K562 (cell line): ENCODE measurements around the gene GRM5. TPM values are rescaled to one million over a fixed set of nuclear protein-coding genes. Genes with fewer than 3 reads are reported as not detected.

ENCODE experiments used
- ATAC-seq: fragments of 200-7000 bp; cut with Tn5 transposase; 3 replicates; pipeline ENCODE4 v1.9.1; 2020; ENCODE audit warnings: moderate library complexity
- BruUV-seq: library from RNA; stranded (reverse); fragments of 400-500 nt; replicated peaks from 2 replicates; lab custom pipeline; 2021; lab: Mats Ljungman, UMichigan
- CTCF ChIA-PET: fragments of 300-600 bp; formaldehyde crosslinking; extraction: SDS; loops from one replicate; lab custom pipeline; 2021; ENCODE audit warnings: low intra/inter-chr PET ratio; lab: Yijun Ruan, JAX
- POLR2A ChIA-PET: fragments of 300-600, 350-650 bp; sonication (Branson Sonifier 250); formaldehyde crosslinking; extraction: SDS; loops from one replicate; lab custom pipeline; 2021; ENCODE audit warnings: antibody characterized with exemption, inconsistent platforms; lab: Yijun Ruan, JAX
- DNase-seq, 4 experiments: peaks; one replicate each; pipeline versions ENCODE4 v3.0.0 to v3.0.0-alpha.2; 2011 to 2018; ENCODE audit warnings: low spot score in 3 of 4, mixed read lengths in 3 of 4; ENCODE audit errors: extremely low read depth in 1 of 4
- FAIRE-seq: peaks from 2 replicates; lab custom pipeline; 2011; peaks lifted over from hg19 to GRCh38; lab: Jason Lieb, UNC
- H2AFZ ChIP-seq: 2 replicates; pipeline ENCODE4 v1.6.0; 2011; ENCODE audit warnings: low read depth, low read length, control low read depth, inconsistent platforms
- H3K27ac ChIP-seq: fragments of 200-600 bp; 3 replicates; pipeline ENCODE4 v1.8.0; 2011; ENCODE audit warnings: low read depth, mild to moderate bottlenecking, control low read depth, inconsistent platforms, low read length, moderate library complexity, mixed read lengths; ENCODE audit errors: extremely low read depth
- H3K27me3 ChIP-seq, 2 experiments: fragments of 300-600 bp in 1 of 2; 2 replicates in 1 of 2; 3 replicates in 1 of 2; pipeline versions ENCODE4 v1.6.0 to v1.8.0; 2011; ENCODE audit warnings: inconsistent platforms in 2 of 2, low read length in 2 of 2, mild to moderate bottlenecking in 1 of 2, mixed read lengths in 1 of 2, moderate library complexity in 1 of 2; ENCODE audit not compliant: control insufficient read depth in 2 of 2, insufficient read depth in 2 of 2
- H3K36me3 ChIP-seq: fragments of 300-600 bp; 3 replicates; pipeline ENCODE4 v1.8.0; 2011; ENCODE audit warnings: mild to moderate bottlenecking, low read length, inconsistent platforms; ENCODE audit not compliant: control insufficient read depth, insufficient read depth
- H3K4me1 ChIP-seq, 2 experiments: fragments of 200-600 bp in 1 of 2; replicated peaks in 1 of 2; 2 replicates in 1 of 2; 3 replicates in 1 of 2; pipeline versions ENCODE4 v1.5.1 to v1.8.0; 2011; ENCODE audit warnings: inconsistent platforms in 2 of 2, low read length in 2 of 2, mild to moderate bottlenecking in 1 of 2, mixed read lengths in 1 of 2, moderate library complexity in 1 of 2; ENCODE audit not compliant: control insufficient read depth in 2 of 2, insufficient read depth in 2 of 2
- H3K4me2 ChIP-seq: 2 replicates; pipeline ENCODE4 v1.6.1; 2011; ENCODE audit warnings: low read length, control low read depth, inconsistent platforms, mixed read lengths; ENCODE audit not compliant: insufficient read depth
- H3K4me3 ChIP-seq: fragments of 200-600 bp; sonication (generic), shearing (Covaris generic); 2 replicates; pipeline ENCODE4 v1.5.1; 2016; ENCODE audit warnings: control low read depth, inconsistent platforms
- H3K79me2 ChIP-seq: fragments of 200-600 bp; 3 replicates; pipeline ENCODE4 v1.8.0; 2011; ENCODE audit warnings: low read length, inconsistent platforms; ENCODE audit not compliant: control insufficient read depth, insufficient read depth
- H3K9ac ChIP-seq, 2 experiments: 2 replicates each; pipeline versions ENCODE4 v1.6.0 to v1.6.1; 2011; ENCODE audit warnings: low read depth in 2 of 2, low read length in 2 of 2, control low read depth in 1 of 2, inconsistent platforms in 1 of 2, mild to moderate bottlenecking in 1 of 2, mixed read lengths in 1 of 2; ENCODE audit not compliant: insufficient read depth in 1 of 2
- H3K9me1 ChIP-seq: one replicate; pipeline ENCODE4 v1.6.0; 2011; ENCODE audit warnings: inconsistent platforms, mild to moderate bottlenecking, low read length, moderate library complexity; ENCODE audit not compliant: control insufficient read depth, insufficient read depth
- H3K9me3 ChIP-seq: replicated peaks from 2 replicates; pipeline ENCODE4 v1.5.1; 2011; ENCODE audit warnings: low read depth, low read length, inconsistent platforms; ENCODE audit not compliant: control insufficient read depth, insufficient read depth
- H4K20me1 ChIP-seq: replicated peaks from 2 replicates; pipeline ENCODE4 v1.6.1; 2011; ENCODE audit warnings: low read length, inconsistent platforms, mixed read lengths; ENCODE audit not compliant: control insufficient read depth, insufficient read depth
- ADNP ChIP-seq: fragments of 200-800 bp; sonication (Bioruptor generic); IDR thresholded peaks from 2 replicates; pipeline ENCODE4 v1.6.1; 2016; ENCODE audit warnings: missing genetic modification characterization, missing compliant biosample characterization
- CEBPB ChIP-seq: fragments of 450-650 bp; IDR thresholded peaks from 2 replicates; pipeline ENCODE4 v1.6.1; 2016; ENCODE audit warnings: missing genetic modification characterization, missing compliant biosample characterization
- CREBBP ChIP-seq: IDR thresholded peaks from one replicate; pipeline ENCODE4 v1.6.1; 2012; ENCODE audit warnings: low read depth, mild to moderate bottlenecking, control low read depth, inconsistent platforms, low read length
- GTF2F1 ChIP-seq: IDR thresholded peaks from 2 replicates; pipeline ENCODE4 v1.6.1; 2011; ENCODE audit warnings: low read depth, low read length, improper control_type of control experiment
- HMGN3 ChIP-seq: IDR thresholded peaks from 2 replicates; pipeline ENCODE4 v1.6.1; 2011; ENCODE audit warnings: borderline replicate concordance, low read depth, mild to moderate bottlenecking, mixed read lengths, low read length; ENCODE audit not compliant: insufficient read length; ENCODE audit errors: extremely low read depth
- KLF10 ChIP-seq: fragments of 250-450 bp; sonication (Bioruptor Pico); IDR thresholded peaks from 2 replicates; pipeline ENCODE4 v1.6.1; 2021; ENCODE audit warnings: matching md5 sums
- MYNN ChIP-seq, 2 experiments: sonication (generic); formaldehyde crosslinking in 1 of 2; IDR thresholded peaks; 2 replicates each; pipeline versions ENCODE4 v1.5.0 to v1.6.1; 2016 to 2020; ENCODE audit warnings: antibody characterized with exemption in 1 of 2, missing genetic modification reagents in 1 of 2
- RBM15 ChIP-seq: fragments of 200-400 bp; formaldehyde crosslinking; IDR thresholded peaks from 2 replicates; pipeline ENCODE4 v1.6.1; 2018; ENCODE audit warnings: mild to moderate bottlenecking, low read length, moderate library complexity; ENCODE audit not compliant: insufficient read depth
- ZFX ChIP-seq: sonication (generic); formaldehyde crosslinking; IDR thresholded peaks from 2 replicates; pipeline ENCODE4 v1.8.0; 2022; ENCODE audit warnings: mild to moderate bottlenecking, missing genetic modification reagents, moderate library complexity
- in situ Hi-C: fragments of 300-500 bp; cut with MboI; formaldehyde crosslinking; loops from 4 replicates; pipeline ENCODE4 v1.15.0; 2018; ENCODE audit warnings: inconsistent platforms, mixed read lengths
- intact Hi-C: fragments of 100-400 bp; cut with micrococcal nuclease; formaldehyde crosslinking; loops from 2 replicates; pipeline ENCODE4 v1.14.2; 2022
- polyA plus RNA-seq, 8 experiments: library from polyadenylated mRNA; depleted of rRNA in 4 of 8; stranded (reverse) in 5 of 8; unstranded in 3 of 8; fragments of >200 nt; fragmentation: Nextera tagmentation in 2 of 8; fragmentation: Illumina TruSeq in 1 of 8; extraction: Ambion mirVana in 2 of 8; extraction: Trizol in 1 of 8; gene quantifications; 2 replicates each; pipeline versions ENCODE4 v1.2.1 to v1.2.3, GENCODE V29; 2011 to 2014; ENCODE audit warnings: inconsistent platforms in 1 of 8, missing spikeins in 1 of 8
- total RNA-seq, 7 experiments: library from RNA; depleted of rRNA in 6 of 7; stranded (reverse); fragments of >200 nt in 6 of 7; fragmentation: Illumina TruSeq in 2 of 7; extraction: Trizol in 2 of 7; gene quantifications; 2 replicates each; pipeline versions ENCODE4 v1.2.1 to v1.2.3, GENCODE V29; 2011 to 2021; ENCODE audit warnings: low replicate concordance in 1 of 7
- TF ChIP-seq, protein P1 (sequence below): sonication (generic); formaldehyde crosslinking; IDR thresholded peaks from 2 replicates; pipeline ENCODE4 v1.5.0; 2020; ENCODE audit warnings: missing genetic modification reagents
- TF ChIP-seq, protein P2 (sequence below): IDR thresholded peaks from 2 replicates; pipeline ENCODE4 v1.6.1; 2014; ENCODE audit warnings: antibody characterized with exemption

The GRM5 gene
- total and polyA plus RNA-seq, 9 of the 15 experiments (the other 6 are each of a cell fraction or from before 2014, with no cell fraction given), result not detected

DNA sequence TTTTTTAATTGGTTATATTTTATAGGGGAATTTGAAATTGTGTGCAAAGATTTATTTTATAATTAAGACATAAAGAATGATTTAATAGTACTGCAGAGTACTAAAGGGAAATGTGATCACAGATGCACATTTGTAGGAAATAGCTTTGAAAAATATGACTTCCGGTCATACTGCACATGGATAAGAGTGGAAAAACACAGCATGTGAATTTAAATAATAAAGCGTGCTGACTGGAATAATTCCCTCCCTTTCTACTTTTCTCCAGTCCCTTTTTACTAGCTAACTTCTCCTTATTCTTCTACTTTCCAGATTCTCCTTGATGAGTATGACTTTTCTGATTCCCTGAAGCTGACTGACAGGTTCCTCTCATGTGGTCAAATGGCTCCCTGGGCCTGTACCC is 489.9 kb downstream of the GRM5 start (continued):
- TF ChIP-seq, protein P1, sequence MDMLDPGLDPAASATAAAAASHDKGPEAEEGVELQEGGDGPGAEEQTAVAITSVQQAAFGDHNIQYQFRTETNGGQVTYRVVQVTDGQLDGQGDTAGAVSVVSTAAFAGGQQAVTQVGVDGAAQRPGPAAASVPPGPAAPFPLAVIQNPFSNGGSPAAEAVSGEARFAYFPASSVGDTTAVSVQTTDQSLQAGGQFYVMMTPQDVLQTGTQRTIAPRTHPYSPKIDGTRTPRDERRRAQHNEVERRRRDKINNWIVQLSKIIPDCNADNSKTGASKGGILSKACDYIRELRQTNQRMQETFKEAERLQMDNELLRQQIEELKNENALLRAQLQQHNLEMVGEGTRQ (CRISPR knock-in tag), result no peak
- TF ChIP-seq CREBBP (no peak), ADNP (tag) (no peak)
- TF ChIP-seq, protein P2, sequence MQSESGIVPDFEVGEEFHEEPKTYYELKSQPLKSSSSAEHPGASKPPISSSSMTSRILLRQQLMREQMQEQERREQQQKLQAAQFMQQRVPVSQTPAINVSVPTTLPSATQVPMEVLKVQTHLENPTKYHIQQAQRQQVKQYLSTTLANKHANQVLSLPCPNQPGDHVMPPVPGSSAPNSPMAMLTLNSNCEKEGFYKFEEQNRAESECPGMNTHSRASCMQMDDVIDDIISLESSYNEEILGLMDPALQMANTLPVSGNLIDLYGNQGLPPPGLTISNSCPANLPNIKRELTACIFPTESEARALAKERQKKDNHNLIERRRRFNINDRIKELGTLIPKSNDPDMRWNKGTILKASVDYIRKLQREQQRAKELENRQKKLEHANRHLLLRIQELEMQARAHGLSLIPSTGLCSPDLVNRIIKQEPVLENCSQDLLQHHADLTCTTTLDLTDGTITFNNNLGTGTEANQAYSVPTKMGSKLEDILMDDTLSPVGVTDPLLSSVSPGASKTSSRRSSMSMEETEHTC, result no peak

DNA sequence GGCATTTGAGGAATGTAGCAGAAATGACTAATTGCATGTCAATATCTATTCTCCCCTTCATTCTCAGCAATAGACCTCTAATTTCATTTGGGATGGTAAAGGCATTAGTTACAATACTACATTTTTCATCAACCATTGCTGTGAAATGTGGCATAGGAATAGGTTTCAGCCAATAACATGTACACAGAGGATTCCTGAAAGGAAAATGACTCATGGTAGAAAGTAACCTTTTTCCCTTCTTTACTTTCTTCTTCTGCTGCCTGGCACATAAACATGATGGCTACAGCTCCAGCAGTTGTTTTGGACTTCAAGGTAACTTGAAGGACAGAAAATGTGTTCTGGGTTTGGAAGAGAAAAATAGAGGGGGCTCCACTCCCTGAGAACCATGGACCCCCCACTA is 496.4 kb downstream of the GRM5 start:
- Histone ChIP-seq H4K20me1 (no peaks in the 10 kb centered on the region), H3K4me1 (no peaks in the 10 kb centered on the region), H3K27me3 (no peaks in the 10 kb centered on the region), H3K36me3 (no peaks in the 10 kb centered on the region), H3K4me3 (no peak overlapping the region), H3K27ac (no peak overlapping the region), H2AFZ (no peak overlapping the region), H3K79me2 (no peaks in the 10 kb centered on the region), H3K9me1 (no peaks in the 10 kb centered on the region), H3K4me2 (no peak overlapping the region), H3K9ac (no peak overlapping the region), H3K9me3 (no peaks in the 10 kb centered on the region)
- intact Hi-C loops (no loop called here), in situ Hi-C loops (no loop called here)
- no peak for FAIRE-seq
- POLR2A ChIA-PET, result interaction anchor here (0.5 kb wide), 1 partner anchor 262 kb away, joined by 3 read pairs; no protein-coding TSS in a partner anchor
- DNase-seq, result no peak
- TF ChIP-seq KLF10 (CRISPR knock-in tag) (no peak), RBM15 (no peak), HMGN3 (no peak), ZFX (CRISPR knock-in tag) (no peak), GTF2F1 (no peak), MYNN (IDR thresholded peaks at IDR 0.05) (no peak), MYNN (CRISPR knock-in tag; IDR thresholded peaks at IDR 0.05) (no peak), CEBPB (tag) (no peak)
- ATAC-seq, result no peak
- CTCF ChIA-PET, result no interaction called here
- no TSS peak for BruUV-seq
